Measurements from ENCODE around the gene LAMA2.

The LAMA2 gene

DNA sequence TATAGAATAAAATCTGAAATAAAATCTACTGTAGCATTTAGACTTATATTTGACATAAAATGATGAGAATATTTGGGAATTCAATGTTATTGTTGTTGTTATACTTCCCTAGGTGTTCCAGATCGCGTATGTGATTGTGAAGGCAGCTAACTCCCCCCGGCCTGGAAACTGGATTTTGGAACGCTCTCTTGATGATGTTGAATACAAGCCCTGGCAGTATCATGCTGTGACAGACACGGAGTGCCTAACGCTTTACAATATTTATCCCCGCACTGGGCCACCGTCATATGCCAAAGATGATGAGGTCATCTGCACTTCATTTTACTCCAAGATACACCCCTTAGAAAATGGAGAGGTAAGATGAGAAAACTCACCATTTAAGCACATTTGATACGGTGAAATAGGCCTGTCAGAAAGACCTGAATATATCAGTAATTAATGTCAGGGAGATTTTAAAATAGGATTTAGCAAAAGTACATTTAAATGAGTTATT, 215.2 kb downstream of the LAMA2 start:
- DNase-seq = no peak

GRCh38 chr6:129099696-129100095, 216.8 kb downstream of the LAMA2 start:
- DNase-seq = no peak

DNA sequence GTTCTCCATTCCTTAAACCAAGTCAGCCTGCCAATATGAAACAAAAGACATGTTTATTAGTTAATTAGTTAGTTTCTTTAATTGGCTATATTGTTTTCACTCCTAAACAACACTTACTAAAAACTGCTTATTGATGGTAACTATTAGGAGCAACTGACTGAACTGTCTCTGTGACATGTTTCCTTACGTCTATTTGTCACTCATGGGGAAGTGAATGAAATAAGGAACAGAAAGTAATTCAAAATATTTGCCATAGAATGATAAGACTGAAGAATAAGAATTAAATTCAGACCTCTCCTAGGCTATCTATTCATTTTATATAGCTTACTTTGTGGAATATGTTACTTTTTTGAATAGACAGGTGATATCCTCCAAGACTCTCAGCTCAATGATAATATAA, 217.2 kb downstream of the LAMA2 start:
- DNase-seq = no peak

DNA sequence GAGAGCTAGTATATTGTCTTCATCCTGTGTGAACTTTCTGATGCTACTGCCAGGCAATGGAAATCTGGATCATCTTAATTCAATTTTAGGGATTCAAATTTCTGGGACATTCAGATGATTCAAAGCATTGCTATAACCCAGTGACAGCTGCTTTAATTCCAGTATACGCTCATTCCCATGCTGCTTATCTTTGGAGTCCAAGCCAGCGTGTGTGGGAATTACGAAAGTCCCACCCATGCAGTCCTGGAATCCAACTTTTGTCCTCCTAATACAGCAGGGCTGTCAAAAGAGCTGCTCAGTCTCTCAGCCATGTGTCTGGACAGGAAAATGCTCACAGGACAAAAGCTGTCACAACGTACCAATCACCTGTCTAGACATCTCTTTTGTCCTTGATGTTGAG, 219.8 kb downstream of the LAMA2 start:
- DNase-seq = no peak

DNA sequence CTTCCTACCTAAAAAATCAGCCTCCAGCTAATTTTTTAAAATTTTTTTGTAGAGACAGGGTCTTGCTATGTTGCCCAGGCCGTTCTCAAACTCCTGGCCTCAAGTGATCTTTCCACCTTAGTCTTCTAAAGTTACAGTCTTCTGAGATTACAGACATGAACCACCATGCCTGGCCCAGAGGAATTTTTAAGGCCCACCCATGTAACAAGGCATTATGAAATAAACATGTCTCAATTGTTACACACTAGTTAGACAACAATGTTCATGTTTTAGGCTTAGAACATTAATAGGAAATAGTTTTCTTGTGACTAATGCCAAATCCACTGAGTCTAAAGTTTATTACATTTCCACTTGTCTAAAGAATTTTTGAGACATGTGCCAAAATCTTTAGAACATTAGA, 221.2 kb downstream of the LAMA2 start:
- DNase-seq = no peak

DNA sequence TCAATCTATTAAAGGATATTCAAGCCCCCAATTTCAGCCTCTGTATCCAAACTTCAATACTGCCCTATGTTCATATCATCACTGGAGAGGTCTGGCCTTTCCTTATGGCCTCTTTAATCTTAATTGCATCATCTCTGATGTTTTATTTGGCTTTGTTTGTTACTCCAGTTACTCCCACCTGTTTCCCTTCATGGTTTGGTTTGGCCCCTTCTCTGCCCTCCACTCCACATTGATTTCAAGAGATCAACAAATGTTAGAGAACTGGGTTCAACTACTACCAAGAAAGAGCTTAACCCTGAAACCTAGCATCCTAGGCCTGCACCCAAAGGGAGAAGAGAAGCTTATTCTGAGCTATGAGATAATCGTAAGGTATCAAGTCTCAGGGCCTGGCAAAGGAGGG, 221.6 kb downstream of the LAMA2 start:
- DNase-seq = no peak

DNA sequence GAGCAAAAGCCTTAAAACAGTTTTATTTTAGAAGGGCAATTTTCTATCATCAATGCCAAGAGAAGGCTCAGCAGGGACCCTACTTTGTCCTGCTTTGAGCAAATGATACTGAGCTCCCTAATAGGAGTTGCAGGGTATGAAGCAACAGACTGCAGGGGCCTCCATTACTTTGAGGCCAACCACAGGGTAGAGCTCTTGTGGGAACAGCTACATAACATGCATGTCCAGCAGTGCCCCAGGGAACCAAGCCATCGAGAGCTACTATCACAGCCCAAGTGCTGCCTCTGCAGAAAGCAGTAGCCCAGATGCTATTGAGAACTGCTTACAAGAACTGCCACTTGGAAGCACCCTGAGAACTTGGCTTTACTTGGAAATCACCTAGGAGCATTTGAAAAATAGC, 222.1 kb downstream of the LAMA2 start:
- no peak for DNase-seq

DNA sequence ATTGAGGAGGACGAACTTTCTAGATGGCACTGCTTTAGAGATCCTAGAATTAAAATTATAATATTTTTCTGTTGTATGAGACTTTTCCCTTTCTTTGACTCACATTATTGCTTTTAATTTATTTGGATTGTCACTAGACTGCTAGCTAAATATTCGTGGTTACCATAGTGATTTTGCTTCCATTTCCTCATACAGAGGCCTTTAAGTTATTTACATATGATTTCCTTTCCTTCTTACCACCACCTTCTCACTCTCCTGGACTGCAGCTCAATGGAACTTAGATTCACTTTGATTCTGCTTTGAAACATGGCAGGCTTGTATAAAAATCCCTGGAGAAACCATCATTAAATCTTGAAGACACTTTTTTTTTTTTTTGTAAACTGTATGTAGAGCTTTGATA, 222.9 kb downstream of the LAMA2 start:
- DNase-seq = no peak

- DNase-seq = no peak
Observed at GRCh38 chr6:129108337-129108736, 225.4 kb downstream of the LAMA2 start.

- no peak for DNase-seq
Observed at GRCh38 chr6:129110690-129111343, 227.9 kb downstream of the LAMA2 start.

GRCh38 chr6:129111346-129111745, 228.4 kb downstream of the LAMA2 start:
- no peak for DNase-seq

DNA sequence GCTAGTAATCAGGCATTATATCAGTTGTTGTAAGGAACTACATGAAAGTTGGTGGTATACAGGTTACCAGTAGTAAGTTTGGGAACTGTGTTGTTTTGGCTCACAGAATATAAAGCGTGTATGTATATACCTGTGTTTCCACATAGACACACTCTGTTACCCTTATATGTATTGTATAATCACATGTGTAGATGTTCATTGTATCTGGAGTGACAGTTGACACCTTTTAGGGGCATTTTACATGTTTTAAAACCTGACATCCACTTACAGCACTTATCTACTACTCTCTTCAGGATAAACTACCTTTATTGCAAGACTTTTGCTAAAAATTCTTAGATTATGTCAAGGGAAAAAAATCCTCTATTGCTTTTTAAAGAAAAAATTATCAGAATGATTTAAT, 228.9 kb downstream of the LAMA2 start:
- DNase-seq = no peak

GRCh38 chr6:129112591-129112990, 229.7 kb downstream of the LAMA2 start:
- no peak for DNase-seq

- no peak for DNase-seq
Observed at GRCh38 chr6:129113637-129114036, 230.7 kb downstream of the LAMA2 start.

- DNase-seq = no peak
Observed at GRCh38 chr6:129114636-129115391, 231.9 kb downstream of the LAMA2 start.

DNA sequence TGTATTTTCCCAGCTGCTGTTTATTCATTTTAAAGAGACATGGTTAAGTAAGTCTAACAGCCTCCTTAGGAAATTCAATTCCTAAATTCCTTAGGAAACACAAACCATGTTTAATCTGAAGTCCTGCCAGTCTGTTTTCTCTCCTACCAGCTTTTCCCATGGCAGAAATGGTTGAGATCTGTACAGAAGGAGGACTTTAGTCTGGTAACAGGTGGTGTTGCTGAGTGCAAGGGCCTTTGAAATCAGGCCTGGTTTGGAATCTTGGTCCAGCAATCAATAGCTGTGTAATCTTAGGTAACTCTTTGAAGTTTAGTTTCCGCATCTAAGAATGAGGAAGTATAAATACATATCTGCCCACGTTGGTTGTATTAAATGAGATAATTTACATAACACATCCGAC, 232.5 kb downstream of the LAMA2 start:
- DNase-seq = no peak

- DNase-seq = no peak
Observed at GRCh38 chr6:129117355-129117754, 234.4 kb downstream of the LAMA2 start.

DNA sequence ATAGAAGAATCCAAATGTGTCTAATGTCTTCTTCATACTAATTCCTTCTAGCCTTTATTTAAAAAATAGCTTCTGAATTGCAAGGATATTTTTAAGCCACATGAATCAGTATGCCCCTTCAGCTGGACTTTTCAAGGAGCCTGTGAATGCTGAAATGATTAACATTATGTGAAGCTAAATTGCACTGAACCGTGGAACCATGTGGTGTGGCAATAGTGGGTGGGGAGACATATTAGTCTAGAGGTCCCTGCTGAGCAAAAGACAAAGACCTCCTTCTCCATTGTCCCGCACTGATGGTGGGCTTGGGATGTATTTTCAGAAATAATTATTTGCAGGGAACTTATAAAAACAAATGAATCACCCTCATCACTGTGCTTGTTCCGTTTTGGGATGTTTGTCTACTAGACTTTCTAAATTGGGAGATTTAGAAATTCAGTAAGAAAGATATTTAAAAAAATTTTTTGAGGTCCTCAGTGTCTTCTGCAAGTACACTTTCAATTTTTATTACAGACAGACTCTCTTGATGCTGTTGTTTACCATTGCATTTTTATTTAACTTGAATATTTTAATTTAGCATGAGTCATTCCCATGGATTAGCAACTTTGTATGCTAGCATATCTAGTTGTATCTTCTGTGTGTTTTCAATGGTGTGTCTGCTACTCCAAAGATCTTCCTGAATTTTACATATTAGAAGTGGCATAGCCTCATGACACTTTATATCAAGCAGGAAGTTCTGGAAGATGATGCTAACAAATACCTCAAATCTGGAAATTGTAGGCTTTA, 238.1 kb downstream of the LAMA2 start:
- DNase-seq = no peak

GRCh38 chr6:129124347-129124746, 241.4 kb downstream of the LAMA2 start:
- no peak for DNase-seq

GRCh38 chr6:129130106-129130505, 247.2 kb downstream of the LAMA2 start:
- DNase-seq = no peak

DNA sequence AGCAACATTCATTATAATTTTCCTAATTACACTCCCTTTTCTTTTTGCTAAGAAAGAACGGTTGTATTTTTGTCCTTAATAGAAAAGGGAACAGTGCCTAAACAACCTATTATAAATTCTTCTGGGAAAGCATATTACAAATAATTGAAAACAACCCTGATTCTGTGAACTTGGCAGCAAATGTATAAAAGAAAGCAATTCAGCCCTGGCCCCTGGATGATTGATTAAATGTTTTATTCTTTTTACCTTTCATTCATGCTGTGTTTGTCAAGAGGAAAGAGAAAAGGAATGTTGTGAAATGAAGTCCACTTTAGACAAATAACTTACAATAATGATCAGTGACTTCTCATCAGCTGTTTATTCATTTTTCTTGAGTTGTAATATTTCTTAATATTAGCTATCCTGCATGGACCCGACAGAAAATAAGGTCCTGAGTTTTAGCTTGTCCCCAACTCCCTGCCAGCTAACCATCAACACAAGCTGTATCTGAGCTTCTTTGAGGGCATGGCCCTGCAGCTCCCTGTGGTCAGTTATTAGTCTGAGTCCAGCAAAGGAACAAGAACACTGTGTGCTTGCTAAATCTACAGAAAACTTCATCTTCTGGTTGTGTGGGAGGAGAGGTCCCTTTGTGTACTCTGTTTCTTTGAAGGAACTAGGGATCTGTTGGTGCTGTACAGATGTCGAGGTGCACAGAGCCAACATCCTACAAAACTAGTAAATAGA, 248.2 kb downstream of the LAMA2 start:
- DNase-seq = no peak

DNA sequence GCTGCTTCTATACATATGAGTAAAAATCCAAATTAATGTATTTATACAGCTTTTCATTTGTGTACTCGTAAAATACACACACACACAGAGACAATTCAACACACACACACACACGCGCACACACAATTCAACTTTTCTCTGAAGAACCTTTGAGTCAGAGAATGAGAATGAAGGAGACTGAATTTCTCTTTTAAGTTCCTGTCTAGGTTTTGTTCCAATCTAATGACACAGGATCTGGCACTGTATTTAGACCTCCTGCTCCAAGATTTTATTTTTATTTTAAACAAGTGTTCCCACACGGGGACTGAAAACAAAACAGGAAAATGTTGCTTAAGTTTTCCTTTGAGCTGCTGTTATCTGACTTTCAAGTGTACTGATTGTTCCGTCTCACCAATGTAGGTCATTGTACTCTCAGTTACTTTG, 250.8 kb downstream of the LAMA2 start:
- no peak for DNase-seq

DNA sequence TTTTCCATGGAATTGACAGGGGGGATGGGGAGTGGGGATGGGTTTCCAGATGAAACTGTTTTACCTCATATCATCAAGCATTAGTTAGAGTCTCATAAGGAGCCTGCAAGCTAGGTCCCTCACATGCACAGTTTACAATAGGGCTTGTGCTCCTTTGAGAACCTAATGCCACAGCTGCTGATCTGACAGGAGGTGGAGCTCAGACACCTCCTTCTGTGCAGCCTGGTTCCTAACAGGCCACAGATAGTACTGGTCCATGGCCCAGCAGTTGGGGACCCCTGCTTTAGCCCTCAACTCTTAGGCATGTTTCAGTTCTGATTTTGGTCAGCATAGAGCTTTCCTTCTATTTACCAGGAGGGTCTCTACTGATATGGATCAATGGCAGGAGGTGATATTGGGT, 251.6 kb downstream of the LAMA2 start:
- no peak for DNase-seq
